Measurements from ENCODE around the gene FOXP1. TPM values are rescaled to one million over a fixed set of nuclear protein-coding genes. Genes with fewer than 3 reads are reported as not detected.

FOXP1 gene
- total and polyA plus RNA-seq, 2 donors from 2014 or later, result 6.7 to 87.2 TPM

- Histone ChIP-seq H3K4me1 (ENCODE audit: control insufficient read depth in 2 of 3, insufficient read depth in 2 of 3, low read depth in 1 of 3, low read length in 3 of 3) (no peaks in the 10 kb centered on the region), H3K9me3 (ENCODE audit: control insufficient read depth in 2 of 3, insufficient read depth in 1 of 3, low read length in 3 of 3) (peaks cover 0 to 2% (median 0%) of the 10 kb centered on the region in 3 donors), H3K27ac (ENCODE audit: low read depth in 2 of 2, low read length in 2 of 2) (no peak overlapping the region), H3K4me3 (ENCODE audit: low read length in 3 of 3) (no peak overlapping the region), H3K27me3 (ENCODE audit: control insufficient read depth, insufficient read depth, low read length) (no peaks in the 10 kb centered on the region), H3K36me3 (ENCODE audit: control insufficient read depth in 2 of 3, insufficient read depth in 3 of 3, low read length in 3 of 3) (no peaks in the 10 kb centered on the region), H3K9ac (ENCODE audit: low read length in 3 of 3) (no peak overlapping the region)
- no peak for DNase-seq
- FAIRE-seq, result no peak
- TF ChIP-seq CTCF (IDR thresholded peaks at IDR 0.05; ENCODE audit: borderline replicate concordance, extremely low read depth, insufficient read depth), result no peak
- intact Hi-C loops (cut with DNase I), result no loop called here
These were observed 363.5 kb downstream of the FOXP1 start for GRCh38 chr3:71219744-71220638.

- Histone ChIP-seq H3K9me3 (ENCODE audit: control insufficient read depth in 2 of 3, insufficient read depth in 1 of 3, low read length in 3 of 3) (peaks cover 0 to 2% (median 0%) of the 10 kb centered on the region in 3 donors), H3K27ac (ENCODE audit: low read depth in 2 of 2, low read length in 2 of 2) (no peak overlapping the region), H3K4me1 (ENCODE audit: control insufficient read depth in 2 of 3, insufficient read depth in 2 of 3, low read depth in 1 of 3, low read length in 3 of 3) (no peaks in the 10 kb centered on the region), H3K4me3 (ENCODE audit: low read length in 3 of 3) (no peak overlapping the region), H3K27me3 (ENCODE audit: control insufficient read depth, insufficient read depth, low read length) (no peaks in the 10 kb centered on the region), H3K36me3 (ENCODE audit: control insufficient read depth in 2 of 3, insufficient read depth in 3 of 3, low read length in 3 of 3) (no peaks in the 10 kb centered on the region), H3K9ac (ENCODE audit: low read length in 3 of 3) (no peak overlapping the region)
- intact Hi-C loops (cut with DNase I), result no loop called here
- TF ChIP-seq CTCF (IDR thresholded peaks at IDR 0.05; ENCODE audit: borderline replicate concordance, extremely low read depth, insufficient read depth), result no peak
- DNase-seq (no peak), FAIRE-seq (no peak)
These were observed 365.0 kb downstream of the FOXP1 start for GRCh38 chr3:71218508-71218907.

- Histone ChIP-seq H3K27me3 (ENCODE audit: control insufficient read depth, insufficient read depth, low read length) (no peaks in the 10 kb centered on the region), H3K4me1 (ENCODE audit: control insufficient read depth in 2 of 3, insufficient read depth in 2 of 3, low read depth in 1 of 3, low read length in 3 of 3) (no peaks in the 10 kb centered on the region), H3K9ac (ENCODE audit: low read length in 3 of 3) (no peak overlapping the region), H3K36me3 (ENCODE audit: control insufficient read depth in 2 of 3, insufficient read depth in 3 of 3, low read length in 3 of 3) (no peaks in the 10 kb centered on the region), H3K9me3 (ENCODE audit: control insufficient read depth in 2 of 3, insufficient read depth in 1 of 3, low read length in 3 of 3) (peaks cover 0 to 2% (median 0%) of the 10 kb centered on the region in 3 donors), H3K27ac (ENCODE audit: low read depth in 2 of 2, low read length in 2 of 2) (no peak overlapping the region), H3K4me3 (ENCODE audit: low read length in 3 of 3) (no peak overlapping the region)
- peak in 2 of 5 donors; percentile 18 to 29 for DNase-seq
- no peak for TF ChIP-seq CTCF (IDR thresholded peaks at IDR 0.05; ENCODE audit: borderline replicate concordance, extremely low read depth, insufficient read depth)
- FAIRE-seq, result no peak
- intact Hi-C loops (cut with DNase I), result no loop called here
These were observed 365.8 kb downstream of the FOXP1 start for GRCh38 chr3:71217640-71218222.
